Glomerular visceral epithelial cell (primary cell): Measurements from ENCODE around the gene FHIP1A.

Experiments used
- DNase-seq: peaks from one replicate; pipeline ENCODE4 v3.0.0-alpha.2; 2016; ENCODE audit errors: extremely low spot score

The FHIP1A gene

GRCh38 chr4:151417766-151418376 lies 8.9 kb downstream of the FHIP1A start:
- DNase-seq, result peak; percentile 30

GRCh38 chr4:151418385-151418784 lies 9.4 kb downstream of the FHIP1A start:
- peak; percentile 70 for DNase-seq

DNA sequence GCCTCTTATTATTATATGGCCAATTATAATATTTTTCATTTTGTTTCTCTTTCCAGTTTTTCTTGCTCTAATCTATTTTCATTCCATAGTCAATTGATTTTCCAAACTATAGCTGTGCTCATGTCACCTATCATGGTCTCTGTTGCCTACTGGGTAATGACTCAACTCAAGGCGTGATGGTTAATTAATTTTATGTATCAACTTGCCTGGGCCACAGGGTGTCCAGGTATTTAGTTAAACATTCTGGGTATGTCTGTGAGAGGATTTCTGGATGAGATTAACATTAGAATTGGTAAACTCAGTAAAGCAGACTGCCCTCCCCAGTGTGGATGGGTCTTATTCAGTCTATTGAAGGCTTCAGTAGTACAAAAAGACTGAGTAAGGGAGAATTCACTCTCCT lies 9.9 kb downstream of the FHIP1A start:
- no peak for DNase-seq

GRCh38 chr4:151420250-151420807 lies 11.4 kb downstream of the FHIP1A start:
- no peak for DNase-seq

DNA sequence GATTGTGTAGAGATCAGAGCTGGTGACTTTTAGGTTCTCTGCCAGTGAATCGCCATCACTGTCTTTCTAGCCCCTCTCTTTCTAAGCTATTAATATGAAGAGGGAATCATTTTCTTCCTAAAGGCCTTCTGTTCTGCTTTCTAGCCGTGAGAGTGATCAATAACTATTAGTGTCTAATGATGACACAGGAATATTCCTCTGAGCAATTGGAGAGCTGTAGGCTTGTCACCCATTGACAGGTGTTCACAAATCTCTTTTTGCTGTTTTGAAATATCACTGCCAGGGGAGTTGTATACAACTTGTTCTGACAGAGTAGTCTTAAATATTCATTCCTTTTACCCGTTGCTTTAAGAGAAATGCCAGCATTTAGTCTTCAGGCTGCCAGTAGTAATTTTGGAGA lies 13.9 kb downstream of the FHIP1A start:
- no peak for DNase-seq

GRCh38 chr4:151426513-151426912 lies 17.5 kb downstream of the FHIP1A start:
- no peak for DNase-seq

DNA sequence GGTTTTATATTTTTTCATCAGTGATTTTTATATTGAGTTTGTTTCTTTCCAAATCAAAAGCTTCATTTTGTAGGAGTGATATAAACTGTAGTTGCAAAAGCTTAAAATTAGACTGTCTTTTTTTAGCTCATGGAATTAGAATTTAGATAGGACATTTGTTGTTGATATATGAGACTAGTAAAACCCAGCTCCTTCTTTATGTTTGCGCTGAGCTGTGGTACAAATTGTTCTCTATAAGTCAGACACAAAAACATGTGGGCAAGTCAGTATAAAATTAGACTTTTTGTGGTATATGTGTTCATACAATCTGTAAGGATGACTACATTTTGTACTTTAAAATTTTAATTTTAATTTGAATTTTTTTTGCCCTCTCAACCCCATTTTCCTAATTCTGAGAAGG lies 18.3 kb downstream of the FHIP1A start:
- no peak for DNase-seq

DNA sequence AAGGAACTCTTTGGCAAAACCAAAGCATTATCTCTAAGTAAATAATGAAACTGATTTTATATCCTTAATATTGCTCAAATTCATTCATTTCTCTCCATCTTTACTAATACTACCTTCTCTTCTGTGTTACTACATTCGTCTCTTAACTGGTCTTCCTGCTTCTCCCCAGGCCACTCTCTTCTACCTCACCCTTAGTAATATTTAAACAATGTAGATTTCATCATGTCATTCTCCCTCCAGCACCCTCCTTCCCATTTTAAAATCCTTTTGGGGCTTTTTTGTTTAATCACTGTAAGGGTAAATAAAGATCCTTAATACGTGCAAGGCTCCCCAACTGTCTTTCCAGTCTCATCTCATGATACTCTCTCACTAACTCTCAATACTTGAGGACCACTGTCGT lies 19.4 kb downstream of the FHIP1A start:
- DNase-seq, result no peak

DNA sequence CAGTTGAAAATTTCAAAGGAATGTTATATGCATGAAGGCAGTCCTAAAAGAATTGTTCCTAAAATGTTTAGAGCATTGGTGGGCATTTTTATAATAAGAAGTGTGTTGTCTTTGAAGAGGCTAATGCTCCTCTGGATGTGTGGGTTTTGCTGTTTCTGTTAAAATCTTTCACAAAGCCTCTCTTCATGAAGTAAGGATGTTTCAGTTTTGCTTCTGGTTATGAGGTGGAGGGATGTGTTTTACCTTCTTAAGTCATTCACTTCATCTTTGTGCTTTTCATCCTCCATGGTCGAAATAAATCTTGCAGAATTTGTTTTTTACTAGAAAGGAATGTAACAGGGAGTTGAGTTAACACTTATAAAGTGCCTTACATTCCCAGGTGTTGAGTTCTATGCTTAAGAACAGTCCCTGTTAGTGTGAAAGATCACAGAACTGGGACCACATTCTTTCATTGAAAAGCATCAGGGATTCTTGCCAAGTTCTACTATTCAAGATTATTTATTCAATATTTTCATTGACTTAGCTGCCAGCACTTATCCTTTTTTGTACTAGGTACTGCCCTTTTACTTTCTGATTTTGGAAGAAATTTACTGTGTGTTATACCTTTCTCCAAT lies 21.1 kb downstream of the FHIP1A start:
- no peak for DNase-seq

- no peak for DNase-seq
These were observed 21.9 kb downstream of the FHIP1A start for GRCh38 chr4:151430740-151431457.

- DNase-seq, result no peak
These were observed 22.8 kb downstream of the FHIP1A start for GRCh38 chr4:151431728-151432127.

- DNase-seq, result no peak
These were observed 23.7 kb downstream of the FHIP1A start for GRCh38 chr4:151432654-151433053.

DNA sequence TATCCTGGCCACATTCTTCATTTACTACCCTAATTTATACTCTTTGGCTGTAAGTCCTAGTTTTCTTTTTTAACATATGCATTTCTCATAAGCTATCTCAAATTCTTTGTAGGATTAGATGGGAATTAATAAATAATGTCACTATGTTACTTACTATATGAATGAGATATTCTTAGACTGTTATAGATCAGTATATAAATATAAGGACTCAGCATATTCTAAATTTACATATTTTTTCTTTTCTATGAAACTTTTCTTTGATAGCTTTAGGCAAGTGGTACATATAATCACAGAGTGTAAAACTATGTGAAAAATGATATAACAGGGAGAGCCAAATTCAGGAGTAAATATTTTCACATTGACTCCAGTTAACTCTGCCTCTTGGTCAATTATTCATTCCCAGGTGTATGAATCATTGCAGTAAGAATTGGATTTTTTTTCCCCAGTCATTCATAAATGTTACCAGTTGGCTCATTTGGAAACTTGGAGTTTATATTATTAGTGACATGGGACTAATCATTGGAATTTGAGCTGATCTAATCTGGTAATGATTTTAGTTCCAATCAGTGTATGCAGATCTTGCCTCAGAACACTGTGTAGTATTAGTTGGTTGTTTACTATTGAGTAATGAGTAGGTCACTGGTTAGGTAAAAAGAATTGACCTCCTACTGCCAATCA lies 25.3 kb downstream of the FHIP1A start:
- DNase-seq, result peak; percentile 28

GRCh38 chr4:151436093-151436518 lies 27.1 kb downstream of the FHIP1A start:
- DNase-seq, result no peak

DNA sequence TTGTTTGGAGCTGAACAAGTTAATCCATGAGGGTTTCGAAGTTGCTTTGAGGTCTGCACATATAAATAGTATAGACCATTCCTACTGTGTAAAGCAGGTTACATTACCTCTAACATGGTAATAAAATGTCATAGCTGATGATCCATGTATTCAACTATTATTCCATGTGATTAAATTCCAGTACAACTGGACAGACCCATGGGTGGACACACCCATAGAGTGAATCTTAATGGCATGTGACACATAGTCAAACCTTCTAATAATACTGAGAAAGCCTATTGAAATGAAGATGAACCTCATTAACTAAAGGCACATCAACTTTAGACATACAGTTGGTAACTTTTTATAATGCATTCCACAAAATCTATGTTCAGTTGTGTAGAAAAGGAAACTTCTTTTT lies 28.5 kb downstream of the FHIP1A start:
- DNase-seq, result no peak

GRCh38 chr4:151438154-151438553 lies 29.2 kb downstream of the FHIP1A start:
- no peak for DNase-seq

DNA sequence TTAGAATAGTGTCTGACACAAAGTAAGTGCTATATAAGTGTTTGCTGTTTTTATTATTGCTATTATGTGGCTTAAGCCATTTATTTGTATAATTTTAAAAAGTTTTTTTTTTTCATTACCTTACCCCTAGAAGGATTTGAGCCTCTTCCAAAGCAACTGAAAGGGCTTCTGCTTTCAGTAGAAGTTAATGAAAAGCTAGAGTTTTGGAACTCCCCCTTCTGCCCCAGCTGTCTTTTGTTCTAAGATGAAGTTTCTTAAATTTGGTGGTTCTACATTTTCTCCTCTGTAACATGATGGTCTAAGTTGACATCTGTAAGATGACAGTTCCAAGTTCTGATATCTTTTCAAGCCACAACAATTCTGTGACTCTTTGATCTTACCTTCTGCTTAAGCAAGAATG lies 30.3 kb downstream of the FHIP1A start:
- no peak for DNase-seq

DNA sequence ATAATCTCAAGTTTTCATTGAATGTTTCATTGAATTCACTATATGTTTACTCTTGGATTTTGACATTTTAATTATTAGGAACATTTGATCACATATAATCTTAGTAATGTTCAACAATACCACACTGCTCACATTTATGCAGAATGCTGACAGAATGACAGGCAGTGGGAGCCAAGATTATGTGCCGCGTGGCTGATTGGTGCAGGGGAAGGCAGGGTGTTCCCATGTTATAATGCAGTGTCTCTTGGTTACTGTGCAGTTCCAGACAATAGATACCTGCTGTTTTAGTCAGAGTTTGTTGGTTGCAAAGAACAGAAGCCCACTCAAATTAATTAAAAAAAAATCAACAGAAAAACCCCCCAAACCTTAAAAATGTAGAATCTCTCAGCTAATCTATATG lies 33.0 kb downstream of the FHIP1A start:
- DNase-seq, result no peak

DNA sequence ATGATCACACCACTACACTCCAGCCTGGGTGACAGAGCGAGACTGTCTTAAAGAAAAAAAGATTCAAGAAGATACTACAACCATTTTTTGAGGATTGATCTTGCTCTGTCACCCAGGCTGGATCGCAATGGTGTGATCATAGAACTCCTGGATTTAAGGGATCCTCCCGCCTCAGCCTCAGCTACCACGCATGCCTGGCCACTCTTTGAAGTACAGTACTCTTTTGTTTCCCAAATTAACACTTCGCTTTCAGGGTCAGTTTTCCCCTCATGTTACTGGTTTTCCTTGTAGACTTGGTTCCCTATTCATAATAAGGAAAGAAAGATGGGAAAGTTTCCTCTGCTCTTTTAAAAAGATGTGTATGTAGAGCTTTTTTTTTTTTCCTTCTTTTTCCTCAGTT lies 34.3 kb downstream of the FHIP1A start:
- DNase-seq, result no peak

- DNase-seq, result no peak
These were observed 34.8 kb downstream of the FHIP1A start for GRCh38 chr4:151443752-151444151.

GRCh38 chr4:151446208-151446607 lies 37.2 kb downstream of the FHIP1A start:
- DNase-seq, result no peak

- no peak for DNase-seq
These were observed 45.5 kb downstream of the FHIP1A start for GRCh38 chr4:151454513-151454912.
